Measurements from ENCODE around the gene VANGL2. TPM values are rescaled to one million over a fixed set of nuclear protein-coding genes. Genes with fewer than 3 reads are reported as not detected.
A peak's percentile ranks its signal among the peaks of the same experiment; 100 is the strongest.

VANGL2 gene
- polyA plus RNA-seq, 6 donors from 2014 or later: 0.05 to 0.19 (median 0.08) TPM; not detected in 1

- Mint-ChIP-seq H3K36me3 (no peaks in the 10 kb centered on the region), H3K4me3 (no peak overlapping the region), H3K27ac (no peak overlapping the region), H3K4me1 (peaks cover 16 to 27% (median 19%) of the 10 kb centered on the region in 3 donors), H3K9me3 (peaks cover 0 to 3% (median 0%) of the 10 kb centered on the region in 7 donors), H3K27me3 (no peaks in the 10 kb centered on the region)
- DNase-seq (no peak), ATAC-seq (ENCODE audit: low read depth in 2 of 2) (peak; percentile 11 to 15)
These were observed 70.9 kb downstream of the VANGL2 start for GRCh38 chr1:160471253-160471652.

- Mint-ChIP-seq H3K36me3 (no peaks in the 10 kb centered on the region), H3K27me3 (no peaks in the 10 kb centered on the region), H3K9me3 (peaks cover 0 to 2% (median 0%) of the 10 kb centered on the region in 7 donors), H3K4me3 (no peak overlapping the region), H3K4me1 (peaks cover 9 to 18% (median 12%) of the 10 kb centered on the region in 3 donors), H3K27ac (no peak overlapping the region)
- no peak for ATAC-seq (ENCODE audit: low read depth in 2 of 2)
- no peak for DNase-seq
These were observed 71.7 kb downstream of the VANGL2 start for GRCh38 chr1:160472112-160472511.

GRCh38 chr1:160474392-160475242, 74.3 kb downstream of the VANGL2 start:
- Mint-ChIP-seq H3K4me1 (peaks cover 14 to 19% (median 16%) of the 10 kb centered on the region in 3 donors), H3K9me3 (peaks cover 4 to 18% (median 14%) of the 10 kb centered on the region in 7 donors), H3K36me3 (peaks cover under 1 to 13% of the 10 kb centered on the region in 2 donors), H3K4me3 (no peak overlapping the region), H3K27me3 (no peaks in the 10 kb centered on the region), H3K27ac (no peak overlapping the region)
- ATAC-seq (ENCODE audit: low read depth in 2 of 2) (peak; percentile 87 to 89), DNase-seq (peak; percentile 38)

Other genes with a start within 250 kb of the VANGL2 start
- gene ATP1A4, start 249.0 kb upstream of the VANGL2 start, polyA plus RNA-seq (ENCODE audit: low read depth in 6 of 6): not detected
- gene CASQ1, start 210.0 kb upstream of the VANGL2 start, polyA plus RNA-seq (ENCODE audit: low read depth in 6 of 6): not detected
- gene PEA15, start 195.2 kb upstream of the VANGL2 start, polyA plus RNA-seq (ENCODE audit: low read depth in 6 of 6): 10 to 100 TPM; 11.2 to 21.6 (median 14.4) TPM
- 10 to 100 TPM; 39.1 to 61.5 (median 54.3) TPM for gene DCAF8, start 138.0 kb upstream of the VANGL2 start, polyA plus RNA-seq (ENCODE audit: low read depth in 6 of 6)
- gene PEX19, start 115.4 kb upstream of the VANGL2 start, polyA plus RNA-seq (ENCODE audit: low read depth in 6 of 6): 100 to 1,000 TPM in 1 of 6 donors, 10 to 100 TPM in 5; 49.2 to 108 (median 57.9) TPM
- 100 to 1,000 TPM; 107 to 130 (median 119) TPM for gene COPA, start 57.3 kb upstream of the VANGL2 start, polyA plus RNA-seq (ENCODE audit: low read depth in 6 of 6)
- gene NCSTN, start 57.2 kb upstream of the VANGL2 start, polyA plus RNA-seq (ENCODE audit: low read depth in 6 of 6): 100 to 1,000 TPM in 1 of 6 donors, 10 to 100 TPM in 5; 81.1 to 182 (median 89.3) TPM
- gene NHLH1, start 33.5 kb upstream of the VANGL2 start, polyA plus RNA-seq (ENCODE audit: low read depth in 6 of 6): not detected
- 100 to 1,000 TPM; 164 to 256 (median 194) TPM for gene SLAMF6, start 122.7 kb downstream of the VANGL2 start, polyA plus RNA-seq (ENCODE audit: low read depth in 6 of 6)
- gene CD84, start 178.9 kb downstream of the VANGL2 start, polyA plus RNA-seq (ENCODE audit: low read depth in 6 of 6): 10 to 100 TPM in 5 of 6 donors, 1 to 10 TPM in 1; 8.5 to 20.6 (median 13.1) TPM
- gene SLAMF1, start 246.5 kb downstream of the VANGL2 start, polyA plus RNA-seq (ENCODE audit: low read depth in 6 of 6): 10 to 100 TPM; 18.9 to 36.6 (median 23.0) TPM

All from naive B cell (primary cell).